GM21390 (cell line): ENCODE data around the gene KCNJ12.
"Not testable (repeated sequence)": the region's sequence is repeated elsewhere in the genome, so short reads cannot be mapped to it uniquely, and the experiment has no call there.

Experiments used
- ATAC-seq: cut with Tn5 transposase; IDR thresholded peaks from one replicate; pipeline ENCODE4 v1.9.1; 2021; ENCODE audit not compliant: unreplicated experiment

Gene KCNJ12

DNA sequence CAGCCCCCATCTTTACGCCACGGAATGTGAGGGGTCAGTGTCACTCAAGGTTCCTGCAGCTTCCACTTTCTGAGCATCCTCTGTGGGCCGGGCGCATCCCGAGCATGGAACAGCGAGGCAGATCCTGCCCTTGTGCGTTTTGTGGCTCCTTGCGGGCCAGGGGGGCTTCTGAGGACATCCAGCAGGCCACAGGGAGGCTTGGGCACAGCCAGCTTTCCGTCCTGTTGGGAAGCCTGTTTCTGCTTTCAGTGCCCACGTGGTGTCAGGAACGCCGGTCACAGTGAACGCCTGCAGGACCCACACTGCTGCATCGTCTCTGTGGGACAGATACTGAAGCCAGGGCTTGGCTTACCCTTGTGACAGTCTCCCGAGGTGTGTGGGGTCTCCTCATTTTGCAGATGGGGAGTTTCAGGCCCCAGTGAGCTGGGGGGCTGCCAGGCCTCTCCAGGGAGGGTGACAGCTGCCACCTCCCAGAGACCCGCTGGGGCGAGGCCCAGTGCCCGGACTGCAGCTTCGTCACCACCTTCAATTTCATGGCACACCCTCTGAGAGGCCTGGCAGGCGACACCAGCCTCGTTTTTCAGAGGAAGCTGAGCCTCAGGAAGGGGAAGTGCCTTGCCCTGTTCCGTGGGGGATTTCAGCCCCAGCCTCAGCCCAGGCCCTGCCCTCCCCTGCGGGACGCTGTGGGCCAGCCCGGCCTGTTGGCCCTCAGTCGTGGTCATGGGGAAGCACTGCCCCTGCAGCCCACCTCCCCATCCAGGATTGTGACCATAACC lies 29.0 kb downstream of the KCNJ12 start:
- ATAC-seq, result not testable (repeated sequence)

DNA sequence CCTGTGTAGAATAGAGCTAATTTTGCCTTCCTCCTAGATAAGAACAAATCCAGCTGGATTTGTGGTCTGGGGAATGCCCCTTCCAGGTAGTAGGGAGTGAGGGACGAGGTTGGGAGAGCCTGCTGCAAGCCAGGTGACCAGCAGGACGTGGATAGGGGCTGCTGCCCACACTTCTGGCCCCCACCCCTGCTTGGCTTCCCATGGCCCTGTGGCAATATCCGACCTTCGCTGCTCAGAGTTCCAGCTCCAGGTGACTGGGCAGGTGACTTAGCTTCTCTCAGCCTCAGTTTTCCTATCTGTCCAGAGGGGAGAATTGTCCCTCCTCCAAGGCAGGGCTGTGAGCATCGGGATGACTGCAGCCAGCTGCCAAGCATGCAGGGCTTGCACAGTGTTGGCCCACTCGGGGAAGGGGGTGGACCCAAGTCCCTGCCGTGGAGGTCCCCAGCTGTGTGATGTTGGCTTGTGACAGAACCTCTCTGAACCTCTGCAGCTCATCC lies 29.8 kb downstream of the KCNJ12 start:
- not testable (repeated sequence) for ATAC-seq

DNA sequence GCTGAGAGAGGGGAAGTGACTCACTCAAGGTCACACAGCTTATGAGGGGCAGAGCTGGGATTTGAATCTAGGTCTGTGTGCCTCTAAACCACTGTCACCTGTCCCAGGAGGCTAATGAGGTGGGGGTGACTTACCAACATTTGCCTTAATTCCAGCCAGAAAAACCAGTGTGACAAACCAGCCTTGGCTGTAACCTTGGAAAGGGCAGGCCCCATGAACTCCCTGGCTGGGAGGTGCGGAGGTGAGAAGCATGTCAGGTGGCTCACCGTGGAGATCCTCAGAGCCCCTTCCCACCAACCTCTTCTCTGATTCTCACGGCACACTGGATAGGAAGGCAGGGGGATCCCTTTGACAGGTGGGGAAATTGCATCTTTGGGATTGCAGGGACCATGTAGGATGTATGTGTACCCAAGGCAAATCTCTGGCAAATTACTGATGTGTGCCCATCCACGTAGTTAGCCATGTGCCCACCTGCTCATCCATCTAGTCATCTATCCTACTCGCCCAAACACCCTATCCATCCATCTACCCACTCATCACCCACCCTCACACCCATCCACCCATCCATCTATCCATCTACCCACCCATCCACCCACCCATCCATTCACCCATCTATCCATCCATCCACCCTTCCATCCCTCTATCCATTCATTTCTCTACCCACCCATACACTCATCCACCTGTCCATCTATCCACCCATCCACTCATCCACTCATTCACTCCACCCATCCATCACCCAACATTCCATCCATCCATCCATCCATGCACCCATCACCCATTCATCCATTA lies 30.7 kb downstream of the KCNJ12 start:
- ATAC-seq, result not testable (repeated sequence)

DNA sequence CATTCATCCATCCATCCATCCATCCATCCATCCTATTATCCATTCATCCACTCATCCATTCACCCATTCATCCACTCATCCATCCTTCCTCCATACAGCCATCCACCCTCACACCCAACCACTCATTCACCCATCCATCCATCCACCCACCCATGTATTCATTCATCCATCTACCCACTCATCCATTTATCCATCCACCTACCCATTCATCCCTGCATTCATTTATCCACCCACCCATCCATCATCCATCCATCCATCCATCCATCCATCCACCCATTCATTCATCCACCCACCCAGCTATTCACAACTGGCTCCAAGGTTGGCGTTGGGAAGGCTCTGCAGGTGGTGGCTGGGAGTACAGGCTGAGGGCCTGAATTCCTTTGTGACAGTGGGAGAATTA lies 31.6 kb downstream of the KCNJ12 start:
- not testable (repeated sequence) for ATAC-seq

DNA sequence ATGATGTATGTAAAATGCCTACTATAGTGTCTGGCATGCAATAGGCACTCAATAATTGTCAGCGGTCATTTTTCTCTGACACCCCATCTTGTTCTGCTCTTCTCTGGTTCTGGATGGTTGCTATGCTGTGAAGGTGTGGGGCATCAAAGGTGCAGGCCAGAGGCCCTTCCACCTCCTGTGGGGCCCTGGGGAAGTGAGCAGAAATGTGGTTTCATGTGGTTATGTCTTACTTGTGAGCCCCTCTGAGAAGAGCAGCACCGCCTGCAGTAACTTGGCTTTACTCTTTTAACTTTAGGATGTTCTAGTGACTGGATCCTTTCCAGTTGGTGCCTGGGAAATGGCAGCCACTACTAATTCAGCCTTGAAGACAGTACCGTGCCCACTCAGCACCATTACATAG lies 32.1 kb downstream of the KCNJ12 start:
- ATAC-seq, result not testable (repeated sequence)

DNA sequence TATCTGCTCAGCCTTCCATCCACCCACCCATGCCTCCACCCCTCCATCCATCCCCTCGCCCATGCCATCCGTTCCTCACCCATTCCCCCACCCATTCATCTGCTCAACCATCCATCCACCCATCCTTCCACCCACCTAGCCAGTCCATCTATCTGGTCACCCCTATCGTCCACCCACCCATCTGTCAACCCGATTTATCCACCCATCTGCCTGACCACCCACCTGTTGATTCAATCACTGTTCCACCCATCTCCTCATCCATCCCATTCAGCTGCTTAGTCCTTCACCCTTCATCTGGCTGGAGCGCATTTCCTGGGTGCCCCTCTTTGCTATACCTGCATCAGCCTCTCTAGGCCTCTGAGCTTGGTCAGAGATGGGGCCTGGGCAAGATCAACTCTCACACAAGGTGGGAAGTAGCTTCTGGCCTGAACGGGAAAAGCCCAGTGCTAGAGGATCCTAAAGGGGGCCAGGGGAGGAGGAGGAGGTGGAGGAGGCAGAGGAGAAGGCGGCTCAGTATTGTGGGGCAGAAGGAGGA lies 32.7 kb downstream of the KCNJ12 start:
- ATAC-seq, result not testable (repeated sequence)

DNA sequence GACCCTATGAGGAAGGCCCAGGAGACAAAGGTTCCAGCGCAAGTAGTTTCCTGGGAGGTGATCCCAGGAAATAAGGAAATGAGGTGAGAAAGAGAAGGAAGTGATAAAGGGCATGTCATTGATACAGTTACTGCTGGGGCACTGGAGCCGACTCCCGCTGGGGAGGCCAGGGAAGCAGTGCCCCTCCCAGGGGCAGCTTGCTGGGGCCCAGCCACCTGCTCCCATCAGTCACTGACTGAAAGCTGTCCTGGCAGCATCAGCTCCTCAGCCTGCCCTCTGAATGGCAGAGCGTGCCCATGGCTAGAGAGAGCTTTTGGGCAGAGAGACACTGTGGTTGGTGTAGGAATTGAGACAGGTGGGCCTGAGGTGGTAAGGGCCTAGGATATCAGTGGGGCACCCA lies 33.2 kb downstream of the KCNJ12 start:
- ATAC-seq, result not testable (repeated sequence)

DNA sequence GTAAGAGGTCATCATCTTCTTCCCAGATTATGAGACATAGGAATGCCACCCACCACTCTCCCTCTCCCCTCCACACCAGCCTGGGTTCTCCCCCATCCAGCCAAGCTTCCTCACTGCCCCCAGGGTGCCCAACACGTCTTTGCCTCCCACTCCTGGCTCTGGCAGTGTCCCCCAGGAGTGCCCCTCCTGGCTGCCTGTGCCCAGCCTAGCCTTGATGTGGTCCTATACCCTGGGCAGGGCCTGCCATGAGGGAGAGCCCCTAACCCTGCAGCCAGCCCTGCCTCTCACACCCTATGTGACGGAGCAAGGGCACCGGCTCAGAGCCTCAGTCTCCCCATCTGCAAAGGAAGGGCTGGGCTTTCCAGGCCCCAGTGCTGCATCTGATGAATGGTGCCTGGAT lies 33.8 kb downstream of the KCNJ12 start:
- not testable (repeated sequence) for ATAC-seq

DNA sequence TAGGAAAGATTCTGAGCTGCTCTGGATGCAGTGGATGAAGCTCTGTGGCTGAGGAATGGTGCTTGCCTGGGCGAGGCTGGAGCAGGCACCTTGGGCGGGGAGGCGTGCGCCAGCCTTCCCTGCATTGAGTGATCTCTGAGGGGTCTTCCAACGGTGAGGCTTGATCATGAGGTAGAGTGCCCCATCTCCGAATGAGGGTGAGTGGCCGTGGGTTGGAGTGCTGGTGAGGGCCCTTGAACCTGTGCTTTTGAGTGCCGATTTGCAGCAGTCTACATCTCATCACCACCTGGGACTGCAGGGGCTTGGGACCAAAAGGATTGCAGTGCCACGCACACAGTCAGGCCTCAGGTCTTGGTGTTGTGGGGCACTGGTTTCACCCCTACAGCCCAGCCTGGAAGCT lies 34.2 kb downstream of the KCNJ12 start:
- not testable (repeated sequence) for ATAC-seq

DNA sequence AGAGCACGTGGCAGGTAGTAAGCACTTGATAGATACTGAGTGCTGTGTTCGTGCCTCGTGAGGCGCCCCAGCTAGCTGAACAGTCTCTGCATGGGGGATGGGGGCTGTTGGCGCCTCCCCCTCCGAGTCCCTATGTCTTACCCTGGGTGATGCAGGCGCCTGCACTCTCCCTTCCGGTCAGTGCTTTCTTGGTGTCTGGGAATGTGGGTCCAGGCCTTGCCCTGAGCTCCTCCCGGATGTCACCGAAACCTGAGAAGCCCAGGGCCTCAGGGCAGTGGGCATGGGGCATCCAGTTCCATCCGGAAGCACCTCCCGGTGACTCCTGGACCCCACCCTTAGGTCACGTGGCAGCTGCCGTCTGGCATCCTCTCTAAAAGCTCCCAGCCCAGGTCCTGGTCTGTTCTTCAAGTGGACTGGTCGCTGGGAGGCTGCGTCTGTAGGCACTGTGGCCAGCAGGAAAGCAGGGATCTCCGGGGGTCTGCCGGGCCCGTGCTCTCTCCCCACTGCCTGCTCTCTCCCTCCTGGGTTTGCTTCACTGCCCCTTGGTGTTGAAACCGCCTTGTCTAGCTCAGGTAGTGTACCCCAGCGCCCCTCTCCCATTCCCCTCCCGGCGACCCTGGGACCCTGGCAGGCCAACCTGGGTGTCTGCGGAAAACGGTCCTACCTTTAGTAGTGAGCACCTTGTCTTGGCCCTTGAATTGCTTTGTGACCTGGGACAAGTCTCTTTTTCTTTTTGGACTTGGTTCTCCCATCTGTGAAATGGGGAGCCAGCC lies 34.9 kb downstream of the KCNJ12 start:
- not testable (repeated sequence) for ATAC-seq

DNA sequence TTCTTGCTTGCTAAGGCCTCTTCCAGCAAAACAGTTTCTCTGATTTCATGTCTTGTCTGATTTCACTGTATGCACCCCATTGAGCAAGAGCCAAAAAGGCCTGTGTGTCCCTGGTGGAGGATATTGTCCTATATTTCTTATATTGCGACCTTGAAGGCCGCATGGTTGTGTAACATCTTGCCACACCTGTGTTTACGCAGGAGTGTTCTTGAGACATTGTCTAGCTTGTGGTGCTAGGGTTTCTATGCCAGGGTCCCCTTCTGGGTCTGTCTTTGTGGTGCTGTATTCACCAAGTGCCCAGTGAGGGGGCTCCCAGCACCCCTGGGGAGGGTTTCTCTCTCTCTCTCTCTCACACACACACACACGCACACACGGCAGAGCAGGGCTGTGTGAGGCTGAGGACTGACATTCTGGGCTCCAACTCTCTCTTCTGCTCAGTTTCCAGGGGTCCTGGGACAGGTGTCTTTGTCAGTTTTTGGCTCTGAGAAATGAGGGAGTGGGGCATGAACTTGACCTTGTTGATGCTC lies 35.6 kb downstream of the KCNJ12 start:
- not testable (repeated sequence) for ATAC-seq

DNA sequence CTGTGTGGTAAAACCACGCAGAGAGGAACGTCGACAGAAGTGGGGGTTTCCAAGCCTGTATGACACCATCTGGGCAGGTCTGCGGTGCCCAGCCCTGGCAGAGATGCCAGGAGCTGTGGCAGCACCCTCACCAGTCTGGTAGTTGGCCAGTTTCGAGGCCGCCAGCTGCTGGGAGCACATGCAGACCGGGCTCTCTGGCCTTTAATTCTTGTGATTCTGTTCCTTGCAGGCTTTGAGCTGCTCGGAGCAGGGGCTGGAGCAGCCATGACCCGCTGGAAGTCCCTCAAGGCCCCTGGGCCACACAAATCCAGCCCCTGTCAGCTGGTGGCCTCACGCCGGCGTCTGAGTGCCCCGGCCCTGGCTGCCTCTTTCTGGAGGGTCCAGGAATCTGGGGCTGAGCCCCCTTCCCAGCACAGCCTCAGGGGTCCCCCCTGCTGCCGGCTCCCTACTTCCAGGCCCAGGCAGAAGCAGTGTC lies 36.1 kb downstream of the KCNJ12 start:
- not testable (repeated sequence) for ATAC-seq

DNA sequence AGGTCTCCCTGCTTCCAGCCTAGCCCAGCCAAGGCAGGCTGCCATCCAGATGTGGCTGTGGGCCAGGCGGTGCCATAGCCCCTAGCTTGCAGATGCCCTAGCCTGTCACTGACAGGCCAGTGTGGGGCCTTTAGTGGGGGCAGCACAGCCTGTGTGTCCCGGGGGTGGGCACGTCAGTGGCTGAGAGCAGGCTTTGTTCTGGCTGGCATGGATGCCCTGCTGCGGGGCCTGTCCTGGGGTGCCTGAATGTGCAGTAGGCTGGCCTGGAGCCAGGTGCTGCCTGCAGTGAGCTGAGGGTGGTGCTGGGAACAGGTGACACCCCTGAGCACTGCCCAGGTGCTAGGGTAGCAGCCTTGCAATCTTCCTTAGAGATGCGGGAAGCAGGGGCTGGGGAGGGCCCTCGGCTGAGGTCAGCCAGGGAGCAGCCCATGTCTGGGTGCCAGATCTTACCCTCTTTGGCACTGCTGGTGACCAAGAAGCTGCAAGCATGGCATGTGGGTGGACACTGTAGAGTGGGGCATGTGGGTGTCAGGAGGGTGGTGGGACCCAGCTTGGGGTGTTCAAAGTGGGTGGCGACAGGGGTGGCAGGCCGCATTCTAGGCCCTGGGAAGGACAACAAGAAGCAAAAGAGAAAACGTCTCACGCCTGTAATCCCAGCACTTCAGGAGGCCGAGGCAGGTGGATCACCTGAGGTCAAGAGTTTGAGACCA lies 37.6 kb downstream of the KCNJ12 start:
- not testable (repeated sequence) for ATAC-seq

DNA sequence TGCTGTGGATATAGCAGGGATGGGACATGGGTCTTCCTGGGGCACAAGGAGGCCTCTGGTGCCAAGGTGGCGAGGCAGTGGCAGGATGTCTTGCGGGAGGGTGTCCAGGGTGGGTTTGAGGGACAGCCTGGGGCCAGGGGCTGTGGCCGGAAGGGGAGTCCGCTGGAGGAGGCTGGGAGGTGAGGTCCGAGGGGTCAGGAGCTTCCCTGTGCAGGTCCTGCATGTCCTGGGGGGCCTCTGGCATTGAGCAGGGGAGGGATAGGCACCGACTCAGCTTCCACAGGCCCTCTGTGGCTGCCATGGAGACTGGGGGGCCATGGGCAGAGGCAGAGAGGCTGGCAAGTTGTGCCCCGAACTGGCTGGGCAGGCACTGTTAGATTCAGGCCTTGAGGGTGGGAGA lies 38.5 kb downstream of the KCNJ12 start:
- ATAC-seq, result not testable (repeated sequence)

DNA sequence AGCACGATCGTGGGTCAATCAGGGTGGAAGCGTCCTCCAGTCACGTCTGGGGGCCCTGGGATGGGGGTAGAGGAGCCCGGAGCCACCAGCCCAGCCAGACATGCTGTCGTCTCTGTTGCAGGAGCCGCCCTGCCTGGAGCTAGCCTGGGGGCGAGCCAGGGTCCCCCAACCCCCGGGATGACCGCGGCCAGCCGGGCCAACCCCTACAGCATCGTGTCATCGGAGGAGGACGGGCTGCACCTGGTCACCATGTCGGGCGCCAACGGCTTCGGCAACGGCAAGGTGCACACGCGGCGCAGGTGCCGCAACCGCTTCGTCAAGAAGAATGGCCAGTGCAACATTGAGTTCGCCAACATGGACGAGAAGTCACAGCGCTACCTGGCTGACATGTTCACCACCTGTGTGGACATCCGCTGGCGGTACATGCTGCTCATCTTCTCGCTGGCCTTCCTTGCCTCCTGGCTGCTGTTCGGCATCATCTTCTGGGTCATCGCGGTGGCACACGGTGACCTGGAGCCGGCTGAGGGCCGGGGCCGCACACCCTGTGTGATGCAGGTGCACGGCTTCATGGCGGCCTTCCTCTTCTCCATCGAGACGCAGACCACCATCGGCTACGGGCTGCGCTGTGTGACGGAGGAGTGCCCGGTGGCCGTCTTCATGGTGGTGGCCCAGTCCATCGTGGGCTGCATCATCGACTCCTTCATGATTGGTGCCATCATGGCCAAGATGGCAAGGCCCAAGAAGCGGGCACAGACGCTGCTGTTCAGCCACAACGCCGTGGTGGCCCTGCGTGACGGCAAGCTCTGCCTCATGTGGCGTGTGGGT lies 39.2 kb downstream of the KCNJ12 start:
- not testable (repeated sequence) for ATAC-seq

DNA sequence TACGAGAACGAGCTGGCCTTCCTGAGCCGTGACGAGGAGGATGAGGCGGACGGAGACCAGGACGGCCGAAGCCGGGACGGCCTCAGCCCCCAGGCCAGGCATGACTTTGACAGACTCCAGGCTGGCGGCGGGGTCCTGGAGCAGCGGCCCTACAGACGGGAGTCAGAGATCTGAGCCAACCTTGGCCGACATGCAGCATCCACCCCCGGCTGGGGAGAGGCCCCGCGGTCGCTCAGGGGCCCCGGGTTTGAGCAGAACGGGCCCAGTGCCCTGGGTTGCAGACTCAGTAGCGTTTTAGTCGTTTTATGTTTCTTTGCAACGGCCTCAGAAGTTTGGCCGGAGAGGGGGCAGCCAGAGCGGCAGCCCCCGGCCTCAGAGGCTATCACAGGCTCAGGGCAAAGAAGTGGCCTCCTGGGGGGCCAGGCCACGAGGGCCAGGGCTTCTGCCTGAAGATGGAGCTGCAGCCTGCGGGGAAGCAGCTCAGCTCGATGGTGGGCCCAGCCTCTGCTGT lies 40.4 kb downstream of the KCNJ12 start:
- not testable (repeated sequence) for ATAC-seq

DNA sequence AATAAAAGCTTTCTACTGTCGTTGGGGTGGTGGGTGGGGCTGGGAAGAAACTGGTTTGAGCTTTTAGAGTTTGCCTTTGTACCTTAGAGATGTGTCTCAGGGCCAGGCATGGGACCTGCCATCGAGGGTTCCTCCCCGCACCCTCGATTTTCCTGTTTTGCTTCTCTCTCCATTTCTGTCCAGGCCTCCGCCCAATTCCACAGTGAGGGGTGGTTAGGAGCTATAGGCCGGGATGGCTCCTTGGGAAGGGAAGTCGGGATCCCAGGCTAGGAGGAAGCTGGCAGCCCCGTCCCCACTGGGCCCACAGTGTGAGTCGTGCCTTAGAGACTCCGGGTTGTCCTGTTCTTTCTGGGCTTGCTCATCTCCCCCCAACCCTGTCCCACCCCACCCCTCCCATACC lies 41.2 kb downstream of the KCNJ12 start:
- ATAC-seq, result not testable (repeated sequence)

DNA sequence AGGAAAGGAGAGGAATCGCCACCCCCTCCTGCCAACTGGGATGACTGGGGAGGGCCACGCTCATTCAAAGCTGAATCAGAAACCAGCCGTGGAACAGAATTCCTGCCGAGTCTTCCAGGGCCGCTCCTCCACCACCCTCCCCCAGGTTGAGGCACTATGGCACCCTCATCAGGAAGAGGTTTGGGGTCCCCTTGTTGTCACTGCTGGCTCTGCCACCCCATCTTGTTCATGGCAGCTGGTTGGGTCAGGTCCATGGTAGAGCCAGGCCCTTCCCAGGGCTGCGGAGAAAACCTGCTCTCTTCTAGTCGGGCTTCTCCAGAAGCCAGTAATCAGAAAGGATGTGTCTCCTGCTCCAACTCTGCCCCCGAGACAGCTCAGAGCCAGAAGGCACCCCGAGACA lies 41.8 kb downstream of the KCNJ12 start:
- no peak for ATAC-seq
